Fibroblast of lung (primary cell): ENCODE measurements around the gene ISOC2. TPM values are rescaled to one million over a fixed set of nuclear protein-coding genes. Genes with fewer than 3 reads are reported as not detected.
A peak's percentile ranks its signal among the peaks of the same experiment; 100 is the strongest.
"Not testable (repeated sequence)": the region's sequence is repeated elsewhere in the genome, so short reads cannot be mapped to it uniquely, and the experiment has no call there.

ENCODE experiments used
- DNase-seq, 2 donors: peaks; one replicate each; pipeline versions ENCODE4 v3.0.0 to v3.0.0-alpha.2; 2010; ENCODE audit warnings: low read depth in 2 of 2
- H2AFZ ChIP-seq: 2 replicates; pipeline ENCODE4 v1.5.1; 2012; ENCODE audit warnings: low read length, control low read depth, inconsistent platforms
- H3K27ac ChIP-seq: 2 replicates; pipeline ENCODE4 v1.5.1; 2011; ENCODE audit warnings: low read length, control low read depth; ENCODE audit not compliant: insufficient read depth
- H3K27me3 ChIP-seq: 2 replicates; pipeline ENCODE4 v1.5.1; 2011; ENCODE audit warnings: mild to moderate bottlenecking, low read length; ENCODE audit not compliant: control insufficient read depth, insufficient read depth
- H3K36me3 ChIP-seq: 2 replicates; pipeline ENCODE4 v1.5.1; 2011; ENCODE audit warnings: low read length; ENCODE audit not compliant: control insufficient read depth, insufficient read depth
- H3K4me1 ChIP-seq: 2 replicates; pipeline ENCODE4 v1.5.1; 2011; ENCODE audit warnings: low read length; ENCODE audit not compliant: control insufficient read depth, insufficient read depth; ENCODE audit errors: extremely low read depth
- H3K4me2 ChIP-seq: 2 replicates; pipeline ENCODE4 v1.5.1; 2011; ENCODE audit warnings: low read length, control low read depth; ENCODE audit not compliant: insufficient read depth; ENCODE audit errors: extremely low read depth
- H3K4me3 ChIP-seq, 4 experiments: fragments of 200-600 bp in 1 of 4; sonication (generic) in 1 of 4; replicated peaks in 1 of 4; 2 replicates each; pipeline ENCODE4 v1.5.1; 2011 to 2016; ENCODE audit warnings: low read length in 4 of 4, low read depth in 3 of 4, mild to moderate bottlenecking in 3 of 4, control low read depth in 2 of 4, inconsistent platforms in 1 of 4, mixed read lengths in 1 of 4; ENCODE audit not compliant: insufficient read depth in 1 of 4; ENCODE audit errors: control extremely low read depth in 1 of 4
- H3K79me2 ChIP-seq: 2 replicates; pipeline ENCODE4 v1.5.1; 2012; ENCODE audit warnings: mild to moderate bottlenecking, low read length, inconsistent platforms; ENCODE audit not compliant: control insufficient read depth, insufficient read depth
- H3K9ac ChIP-seq: 2 replicates; pipeline ENCODE4 v1.5.1; 2011; ENCODE audit warnings: mild to moderate bottlenecking, low read length, control low read depth; ENCODE audit not compliant: insufficient read depth
- H3K9me3 ChIP-seq: 2 replicates; pipeline ENCODE4 v1.5.1; 2012; ENCODE audit warnings: low read depth, low read length; ENCODE audit not compliant: control insufficient read depth, insufficient read depth
- H4K20me1 ChIP-seq: 2 replicates; pipeline ENCODE4 v1.5.1; 2011; ENCODE audit warnings: low read length; ENCODE audit not compliant: control insufficient read depth, insufficient read depth; ENCODE audit errors: extremely low read depth
- EZH2 ChIP-seq: IDR thresholded peaks from 2 replicates; pipeline ENCODE4 v1.5.1; 2012; ENCODE audit warnings: low read length, control low read depth, mild to moderate bottlenecking; ENCODE audit errors: missing control alignments
- polyA plus RNA-seq, 2 donors: library from polyadenylated mRNA; depleted of rRNA in 1 of 2; stranded (reverse) in 1 of 2; unstranded in 1 of 2; fragments of >200 nt; gene quantifications; 2 replicates each; pipeline ENCODE4 v1.2.1, GENCODE V29; 2011 to 2012; ENCODE audit warnings: missing spikeins in 1 of 2
- total RNA-seq: library from RNA; depleted of rRNA; stranded (reverse); fragments of >200 nt; gene quantifications from 2 replicates; pipeline ENCODE4 v1.2.1, GENCODE V29; 2014
- TF ChIP-seq, protein P1 (sequence below), 2 donors: IDR thresholded peaks in 1 of 2; conservative IDR thresholded peaks in 1 of 2; 1 replicate in 1 of 2; 2 replicates in 1 of 2; pipeline ENCODE4 v1.5.1; 2011 to 2012; ENCODE audit warnings: low read length in 2 of 2, control low read depth in 1 of 2, inconsistent platforms in 1 of 2, low read depth in 1 of 2, mild to moderate bottlenecking in 1 of 2

The ISOC2 gene
- total and polyA plus RNA-seq, 2 donors (not counting 1 experiment from before 2014, with no cell fraction given): 24.8 to 35.5 TPM

DNA sequence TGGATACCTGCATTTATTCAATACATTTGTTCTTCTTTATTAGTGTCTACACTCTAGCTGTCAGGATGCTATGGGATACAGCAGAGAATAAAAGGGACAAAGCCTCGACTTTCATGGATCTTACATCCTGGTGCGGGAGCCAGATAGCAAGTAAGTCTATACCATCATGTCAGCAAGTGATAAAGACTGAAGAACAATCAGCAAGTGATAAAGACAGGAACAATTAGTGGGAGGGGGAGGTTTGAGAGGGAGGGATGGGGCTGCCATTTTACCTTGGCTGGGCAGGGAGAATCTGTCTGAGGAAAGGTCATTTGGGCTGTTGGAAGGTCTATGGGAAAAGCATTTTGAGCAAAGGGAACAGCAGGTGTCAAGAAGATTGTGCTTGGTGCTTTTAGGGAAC lies 51.3 kb downstream of the ISOC2 start:
- DNase-seq: no peak
- peaks cover 12% of the 10 kb centered on the region for H3K36me3 ChIP-seq
- H3K4me1 ChIP-seq: peaks cover 17% of the 10 kb centered on the region
- no peak overlapping the region for H3K4me2 ChIP-seq
- peaks cover 2% of the 10 kb centered on the region for H4K20me1 ChIP-seq
- no peak overlapping the region for H3K4me3 ChIP-seq
- peaks cover 22% of the 10 kb centered on the region for H3K79me2 ChIP-seq
- no peak overlapping the region for H3K9ac ChIP-seq
- no peak overlapping the region for H2AFZ ChIP-seq
- TF ChIP-seq EZH2: no peak
- TF ChIP-seq, protein P1, sequence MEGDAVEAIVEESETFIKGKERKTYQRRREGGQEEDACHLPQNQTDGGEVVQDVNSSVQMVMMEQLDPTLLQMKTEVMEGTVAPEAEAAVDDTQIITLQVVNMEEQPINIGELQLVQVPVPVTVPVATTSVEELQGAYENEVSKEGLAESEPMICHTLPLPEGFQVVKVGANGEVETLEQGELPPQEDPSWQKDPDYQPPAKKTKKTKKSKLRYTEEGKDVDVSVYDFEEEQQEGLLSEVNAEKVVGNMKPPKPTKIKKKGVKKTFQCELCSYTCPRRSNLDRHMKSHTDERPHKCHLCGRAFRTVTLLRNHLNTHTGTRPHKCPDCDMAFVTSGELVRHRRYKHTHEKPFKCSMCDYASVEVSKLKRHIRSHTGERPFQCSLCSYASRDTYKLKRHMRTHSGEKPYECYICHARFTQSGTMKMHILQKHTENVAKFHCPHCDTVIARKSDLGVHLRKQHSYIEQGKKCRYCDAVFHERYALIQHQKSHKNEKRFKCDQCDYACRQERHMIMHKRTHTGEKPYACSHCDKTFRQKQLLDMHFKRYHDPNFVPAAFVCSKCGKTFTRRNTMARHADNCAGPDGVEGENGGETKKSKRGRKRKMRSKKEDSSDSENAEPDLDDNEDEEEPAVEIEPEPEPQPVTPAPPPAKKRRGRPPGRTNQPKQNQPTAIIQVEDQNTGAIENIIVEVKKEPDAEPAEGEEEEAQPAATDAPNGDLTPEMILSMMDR (conservative IDR thresholded peaks at IDR 0.05 in 1 of 2, IDR thresholded peaks at IDR 0.05 in 1 of 2; ENCODE audit: low read depth in 1 of 2, low read length in 2 of 2): no peak
- no peak overlapping the region for H3K27ac ChIP-seq
- no peaks in the 10 kb centered on the region for H3K9me3 ChIP-seq
- H3K27me3 ChIP-seq: no peaks in the 10 kb centered on the region

DNA sequence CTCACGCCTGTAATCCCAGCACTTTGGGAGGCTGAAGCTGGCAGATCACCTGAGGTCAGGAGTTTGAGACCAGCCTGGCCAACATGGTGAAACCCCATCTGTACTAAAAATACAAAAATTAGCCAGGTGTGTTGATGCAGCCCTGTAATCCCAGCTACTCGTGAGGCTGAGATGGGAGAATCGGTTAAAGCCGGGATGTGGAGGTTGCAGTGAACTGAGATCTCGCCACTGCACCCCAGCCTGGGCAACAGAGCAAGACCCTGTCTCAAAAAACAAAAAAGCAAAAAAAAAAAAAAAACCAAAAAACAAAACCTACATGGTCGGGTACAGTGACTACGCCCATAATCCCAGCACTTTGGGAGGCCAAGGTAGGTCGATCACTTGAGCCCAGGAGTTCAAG lies 52.3 kb downstream of the ISOC2 start:
- H3K4me3 ChIP-seq, H3K27me3 ChIP-seq, H4K20me1 ChIP-seq, H2AFZ ChIP-seq, H3K9me3 ChIP-seq, DNase-seq, H3K4me2 ChIP-seq, H3K27ac ChIP-seq, H3K9ac ChIP-seq: not testable (repeated sequence)
- Histone ChIP-seq H3K79me2 (peaks cover 28% of the 10 kb centered on the region), H3K36me3 (peaks cover 13% of the 10 kb centered on the region), H3K4me1 (peaks cover 19% of the 10 kb centered on the region)

DNA sequence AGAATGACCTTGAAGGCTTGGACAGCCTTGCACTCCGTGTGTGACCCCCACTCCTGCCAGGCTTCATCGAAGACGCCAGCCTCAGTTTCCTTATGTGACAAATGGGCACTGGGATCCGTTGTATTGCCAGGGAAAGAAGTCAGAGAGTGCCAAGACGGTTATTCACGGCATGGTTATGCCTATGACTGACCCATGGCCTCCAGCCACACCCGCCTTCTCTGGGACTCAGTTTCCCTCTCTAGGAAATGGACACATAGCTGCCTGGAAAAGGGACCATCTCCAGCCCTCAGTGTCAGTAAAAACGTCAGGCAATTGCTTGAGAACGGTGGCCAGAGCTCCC lies 52.9 kb downstream of the ISOC2 start:
- peak overlapping the region; percentile 98 for H2AFZ ChIP-seq
- peaks cover 32% of the 10 kb centered on the region for H3K79me2 ChIP-seq
- H3K4me3 ChIP-seq: peak overlapping the region; percentile 37 to 63 (median 47)
- H3K4me2 ChIP-seq: peak overlapping the region; percentile 92
- TF ChIP-seq, protein P1 (conservative IDR thresholded peaks at IDR 0.05 in 1 of 2, IDR thresholded peaks at IDR 0.05 in 1 of 2; ENCODE audit: low read depth in 1 of 2, low read length in 2 of 2): no peak
- no peaks in the 10 kb centered on the region for H3K9me3 ChIP-seq
- DNase-seq: no peak
- H3K9ac ChIP-seq: peak overlapping the region; percentile 63
- H3K36me3 ChIP-seq: peaks cover 17% of the 10 kb centered on the region
- no peaks in the 10 kb centered on the region for H3K27me3 ChIP-seq
- peaks cover 19% of the 10 kb centered on the region for H3K4me1 ChIP-seq
- peaks cover 2% of the 10 kb centered on the region for H4K20me1 ChIP-seq
- H3K27ac ChIP-seq: peak overlapping the region; percentile 98
